GM18870 (cell line): ENCODE measurements around the gene ARL6IP5.
A peak's percentile ranks its signal among the peaks of the same experiment; 100 is the strongest.

ENCODE experiments used
- ATAC-seq: cut with Tn5 transposase; IDR thresholded peaks from one replicate; pipeline ENCODE4 v1.9.1; 2021; ENCODE audit warnings: moderate library complexity; ENCODE audit not compliant: unreplicated experiment

Gene ARL6IP5, protein sequence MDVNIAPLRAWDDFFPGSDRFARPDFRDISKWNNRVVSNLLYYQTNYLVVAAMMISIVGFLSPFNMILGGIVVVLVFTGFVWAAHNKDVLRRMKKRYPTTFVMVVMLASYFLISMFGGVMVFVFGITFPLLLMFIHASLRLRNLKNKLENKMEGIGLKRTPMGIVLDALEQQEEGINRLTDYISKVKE

GRCh38 chr3:69084326-69085167, at the start of gene ARL6IP5:
Gene ARL6IP5 (plus strand): TSS chr3:69084937. CDS start chr3:69085048, 111 bp downstream.
- peak; percentile 55 for ATAC-seq

- no peak for ATAC-seq
These were observed 40.1 kb upstream of the ARL6IP5 start for GRCh38 chr3:69044608-69045007.

DNA sequence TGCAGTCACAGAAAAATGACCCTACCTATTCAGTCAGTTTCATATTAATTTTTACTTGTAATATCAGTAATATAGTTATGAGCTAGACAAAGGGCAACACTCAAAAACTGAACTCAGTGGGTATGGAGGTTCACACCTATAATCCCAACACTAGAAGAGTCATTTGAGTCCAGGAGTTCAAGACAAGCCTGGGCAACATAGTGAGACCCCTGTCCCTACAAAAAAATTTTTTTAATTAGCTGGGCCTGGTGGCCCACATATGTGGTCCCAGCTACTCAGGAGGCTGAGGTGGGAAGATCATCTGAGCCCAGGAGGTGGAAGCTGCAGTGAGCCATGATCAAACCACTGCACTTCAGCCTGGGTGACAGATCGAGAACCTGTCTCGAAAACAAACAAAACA, 35.7 kb upstream of the ARL6IP5 start:
- ATAC-seq: no peak

DNA sequence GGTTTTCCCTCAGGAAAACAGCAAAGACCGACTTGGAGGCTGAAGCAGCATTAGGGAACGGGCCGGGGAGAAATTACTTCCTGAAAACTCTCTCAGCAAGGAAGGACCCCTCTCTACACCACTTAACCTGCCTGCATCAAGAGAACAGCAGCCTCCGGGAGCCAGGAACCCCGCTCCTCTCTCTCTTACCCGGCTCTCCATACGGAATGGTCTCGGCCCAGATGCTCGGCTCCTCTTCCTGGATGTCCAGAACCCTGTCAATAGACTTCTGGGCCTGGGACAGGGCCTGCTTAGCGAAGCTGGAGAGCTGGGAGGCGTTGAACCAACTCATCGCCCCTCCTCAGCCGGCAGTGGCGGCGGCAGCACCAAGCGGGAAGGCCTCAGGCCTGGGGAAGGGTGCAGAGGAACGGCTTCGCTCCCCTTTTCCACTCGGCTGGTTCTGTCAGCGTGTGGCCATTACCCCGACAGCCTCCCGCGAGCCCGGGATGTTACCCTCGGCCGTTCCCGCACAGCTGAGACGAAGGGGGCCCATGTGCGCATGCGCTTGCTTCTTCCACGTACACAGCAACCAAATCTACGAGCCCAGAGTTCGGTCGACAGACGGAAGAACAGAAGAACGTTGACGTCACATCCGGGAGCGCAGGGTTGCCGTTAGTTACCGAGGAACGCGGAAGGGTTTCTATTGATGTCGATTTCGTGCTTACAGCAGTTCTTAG, 32.8 kb upstream of the ARL6IP5 start, which contains the start of gene TMF1:
TMF1 (minus strand) TSS at position 578 of the 716 bp plus-strand sequence; CDS start at position 331, 247 bp downstream.
- peak; percentile 98 for ATAC-seq

GRCh38 chr3:69052472-69052898, 32.3 kb upstream of the ARL6IP5 start:
- peak; percentile 2 for ATAC-seq

GRCh38 chr3:69058180-69058946, 26.4 kb upstream of the ARL6IP5 start:
- ATAC-seq: peak; percentile 97

GRCh38 chr3:69058947-69059224, 25.9 kb upstream of the ARL6IP5 start:
- ATAC-seq: no peak

GRCh38 chr3:69059688-69060087, 25.0 kb upstream of the ARL6IP5 start:
- ATAC-seq: no peak

DNA sequence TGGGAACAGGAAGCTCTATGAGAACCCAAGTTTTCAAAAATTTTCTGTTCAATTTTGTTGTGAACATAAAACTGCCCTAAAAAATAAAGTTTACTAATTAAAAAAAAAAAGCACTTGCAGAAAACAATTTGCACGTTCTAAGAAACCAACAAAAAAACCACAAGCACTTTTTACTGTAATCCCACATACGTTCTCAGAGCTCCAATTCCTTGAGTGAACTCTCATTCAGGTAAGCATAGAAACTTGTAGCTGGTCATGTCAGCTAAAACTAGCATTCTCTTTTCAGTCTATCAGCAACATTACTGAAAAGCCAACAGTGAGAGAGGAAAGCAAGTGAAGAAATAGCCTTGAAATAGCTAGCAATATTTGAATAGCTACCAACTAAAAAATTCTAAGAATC, 21.1 kb upstream of the ARL6IP5 start:
- no peak for ATAC-seq

- no peak for ATAC-seq
These were observed 19.3 kb upstream of the ARL6IP5 start for GRCh38 chr3:69065318-69065964.

GRCh38 chr3:69066121-69066520, 18.6 kb upstream of the ARL6IP5 start:
- ATAC-seq: no peak

- no peak for ATAC-seq
These were observed 11.8 kb upstream of the ARL6IP5 start for GRCh38 chr3:69072928-69073327.

GRCh38 chr3:69079269-69080159, 5.2 kb upstream of the ARL6IP5 start:
- ATAC-seq: no peak

DNA sequence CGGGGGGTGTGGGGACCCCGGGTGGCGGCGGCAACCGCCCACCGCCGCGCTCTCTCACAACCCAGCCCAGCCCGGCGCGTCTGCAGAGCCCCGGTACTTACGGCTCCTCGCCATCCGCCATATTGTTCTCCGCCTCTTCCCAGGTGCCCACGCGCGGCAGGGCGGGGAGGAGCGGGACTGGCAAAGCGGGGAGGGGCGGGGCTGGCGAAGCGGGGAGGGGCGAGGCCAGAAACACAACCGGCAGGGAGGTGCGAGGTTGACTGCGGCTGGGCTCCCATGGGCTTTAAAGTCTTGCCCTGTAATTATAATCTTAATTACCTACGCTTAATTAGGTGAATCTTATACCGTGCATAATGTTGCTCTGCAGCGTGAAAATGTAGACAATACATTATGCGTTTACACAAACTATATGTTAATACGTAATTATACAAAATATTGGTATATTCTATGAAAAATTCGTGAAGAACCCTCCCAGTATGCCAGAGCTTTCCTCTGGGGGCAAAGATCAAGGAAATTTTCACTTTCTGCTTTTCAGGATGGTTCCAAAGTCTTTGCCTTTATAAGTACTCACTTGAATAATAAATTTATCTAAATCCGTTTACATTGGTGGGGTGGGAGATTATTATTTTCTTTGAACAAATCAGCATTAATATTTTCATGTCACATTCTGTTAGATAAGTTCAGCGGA, 4.4 kb upstream of the ARL6IP5 start, which contains the start of gene UBA3:
UBA3 (minus strand) TSS at position 133 of the 688 bp plus-strand sequence; CDS start at position 121, 12 bp downstream.
- ATAC-seq: no peak

DNA sequence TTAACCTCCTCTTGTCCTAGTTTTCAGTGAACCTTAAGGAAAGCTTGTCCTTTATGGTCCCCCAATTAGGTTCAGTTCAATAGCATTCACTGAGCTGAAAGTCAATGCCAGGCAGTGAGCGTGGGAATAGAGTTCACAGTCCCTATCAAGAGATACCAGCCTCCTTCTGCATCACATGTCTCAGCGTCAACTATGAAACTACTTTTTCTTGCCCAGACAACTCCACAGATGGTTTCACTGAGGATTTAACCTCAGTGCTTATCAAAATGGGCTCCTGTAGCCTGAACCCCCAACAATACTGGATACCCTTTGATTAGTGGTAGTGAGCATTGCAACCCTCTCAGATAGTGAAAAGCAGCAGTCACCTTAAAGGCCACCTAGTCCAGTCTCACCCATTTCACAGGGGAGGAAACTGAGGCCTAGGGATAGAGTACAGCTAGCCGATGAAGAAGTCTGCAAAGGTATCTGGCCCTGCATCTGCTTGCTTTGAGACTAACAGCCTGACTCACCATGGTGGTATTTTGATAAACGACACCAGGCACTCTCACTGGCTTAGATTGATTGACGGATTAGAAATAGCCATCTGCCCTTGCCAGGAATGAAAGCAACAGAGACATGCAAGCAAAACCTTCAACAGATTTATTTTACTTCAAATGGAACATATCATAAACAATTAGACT, 3.0 kb upstream of the ARL6IP5 start:
- no peak for ATAC-seq

DNA sequence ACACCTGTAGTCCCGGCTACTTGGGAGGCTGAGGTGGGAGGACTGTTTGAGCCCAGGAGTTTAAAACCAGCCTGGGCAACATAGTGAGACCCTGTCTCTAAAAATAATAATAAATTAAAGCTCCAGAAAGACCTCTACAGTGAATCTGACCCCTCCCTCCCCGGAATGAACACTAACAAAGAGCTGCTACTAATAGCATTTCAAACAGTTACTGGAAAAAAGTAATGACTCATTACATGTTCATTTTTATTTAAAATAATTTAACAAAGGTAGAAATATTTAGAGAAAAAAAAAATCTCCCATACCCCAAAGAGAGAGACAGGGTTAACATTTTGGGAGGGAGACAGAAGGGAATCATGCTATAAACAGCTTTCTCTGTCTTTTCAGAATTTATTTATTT, 2.4 kb upstream of the ARL6IP5 start:
- ATAC-seq: no peak

- ATAC-seq: peak; percentile 75
These were observed 1.9 kb upstream of the ARL6IP5 start for GRCh38 chr3:69082805-69083204.

DNA sequence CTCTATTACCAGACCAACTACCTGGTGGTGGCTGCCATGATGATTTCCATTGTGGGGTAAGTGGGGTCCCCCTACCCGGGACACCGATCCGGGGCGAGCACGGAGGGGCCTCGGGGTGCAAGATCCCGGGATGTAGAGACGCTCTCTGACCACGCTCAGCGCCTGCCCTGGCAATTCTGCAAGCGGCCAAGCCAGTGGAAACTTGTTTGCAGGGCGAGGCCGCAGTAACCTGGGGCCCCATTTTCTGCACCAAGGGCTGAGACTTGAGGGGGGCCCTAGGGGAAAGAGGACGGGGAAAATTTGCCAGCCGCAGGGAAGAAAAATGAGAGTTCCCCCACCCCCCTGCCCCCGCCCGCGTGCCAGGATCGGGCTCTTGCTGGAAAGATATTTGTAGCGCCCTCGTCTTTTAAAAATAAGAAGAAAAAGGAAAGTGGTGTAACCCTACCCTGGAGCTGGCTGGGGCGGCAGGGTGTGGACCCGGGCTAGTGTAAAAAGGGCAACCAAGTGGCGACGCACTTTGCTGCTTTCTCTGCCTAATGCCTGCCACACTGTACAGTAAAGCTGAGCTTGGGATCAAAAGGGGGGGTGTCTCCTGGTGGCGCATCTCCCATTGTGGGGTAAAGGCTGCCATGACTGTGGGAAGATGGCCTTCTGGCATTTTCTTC, 563 bp downstream of the ARL6IP5 start:
- no peak for ATAC-seq
